ENCODE data around the gene RABGAP1L. TPM values are rescaled to one million over a fixed set of nuclear protein-coding genes. Genes with fewer than 3 reads are reported as not detected.
"Not testable (repeated sequence)": the region's sequence is repeated elsewhere in the genome, so short reads cannot be mapped to it uniquely, and the experiment has no call there.

RABGAP1L gene
- total RNA-seq, 2 donors from 2014 or later: 51.4 to 124 TPM

DNA sequence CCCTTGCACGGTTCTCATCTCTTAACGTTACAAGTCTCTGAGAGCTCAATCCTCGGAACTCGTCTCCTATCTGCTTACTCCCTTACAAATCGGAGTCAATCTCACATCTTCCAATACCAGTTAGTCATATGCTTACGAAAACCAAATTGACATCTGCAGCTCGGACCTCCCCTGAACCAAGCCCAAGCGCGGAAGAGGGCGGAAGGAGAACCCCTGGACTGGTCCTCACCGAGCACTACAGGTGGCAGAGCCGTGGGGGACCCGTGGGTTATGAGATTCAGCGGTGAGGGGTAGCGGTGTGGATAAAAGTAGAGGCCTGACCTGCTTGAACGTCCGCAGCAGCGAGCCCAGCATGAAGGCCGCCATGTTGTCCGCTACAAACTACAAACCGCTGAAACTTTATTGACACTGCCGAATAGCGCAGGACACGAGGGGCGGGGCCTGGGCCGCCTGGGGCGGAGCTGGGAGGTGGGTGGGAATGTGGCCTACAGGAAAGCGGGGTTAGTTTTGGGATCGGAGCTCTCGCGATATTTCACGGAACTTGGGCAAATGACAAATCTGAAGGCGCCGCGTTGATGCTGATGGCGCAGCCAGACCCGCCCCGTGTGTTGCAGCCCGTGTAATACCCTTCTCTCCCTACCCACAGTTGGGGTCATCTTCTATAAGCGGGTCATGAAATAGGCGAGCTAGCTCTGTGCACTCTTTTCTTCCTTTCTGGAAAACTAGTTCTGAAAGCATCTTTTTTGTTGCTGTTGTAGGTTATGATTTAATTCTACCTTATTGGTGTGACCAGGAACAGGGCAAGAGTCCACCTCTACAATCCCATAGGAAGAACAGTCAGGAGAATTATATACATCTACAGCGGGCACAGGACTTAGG is 864.0 kb downstream of the RABGAP1L start, which contains the start of gene MRPS14:
Gene MRPS14 (minus strand): TSS at position 383 of the 879 bp plus-strand sequence. CDS start 17 bp downstream, at position 366.
- peak; percentile 53 to 85 (median 84) for TF ChIP-seq POLR2A (IDR thresholded peaks at IDR 0.05)
- TF ChIP-seq, protein P1, sequence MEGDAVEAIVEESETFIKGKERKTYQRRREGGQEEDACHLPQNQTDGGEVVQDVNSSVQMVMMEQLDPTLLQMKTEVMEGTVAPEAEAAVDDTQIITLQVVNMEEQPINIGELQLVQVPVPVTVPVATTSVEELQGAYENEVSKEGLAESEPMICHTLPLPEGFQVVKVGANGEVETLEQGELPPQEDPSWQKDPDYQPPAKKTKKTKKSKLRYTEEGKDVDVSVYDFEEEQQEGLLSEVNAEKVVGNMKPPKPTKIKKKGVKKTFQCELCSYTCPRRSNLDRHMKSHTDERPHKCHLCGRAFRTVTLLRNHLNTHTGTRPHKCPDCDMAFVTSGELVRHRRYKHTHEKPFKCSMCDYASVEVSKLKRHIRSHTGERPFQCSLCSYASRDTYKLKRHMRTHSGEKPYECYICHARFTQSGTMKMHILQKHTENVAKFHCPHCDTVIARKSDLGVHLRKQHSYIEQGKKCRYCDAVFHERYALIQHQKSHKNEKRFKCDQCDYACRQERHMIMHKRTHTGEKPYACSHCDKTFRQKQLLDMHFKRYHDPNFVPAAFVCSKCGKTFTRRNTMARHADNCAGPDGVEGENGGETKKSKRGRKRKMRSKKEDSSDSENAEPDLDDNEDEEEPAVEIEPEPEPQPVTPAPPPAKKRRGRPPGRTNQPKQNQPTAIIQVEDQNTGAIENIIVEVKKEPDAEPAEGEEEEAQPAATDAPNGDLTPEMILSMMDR (IDR thresholded peaks at IDR 0.05): no peak
- peak within 1 kb of the TSS; percentile 77 to 99 for H3K4me3 ChIP-seq
- peak; percentile 99 for ATAC-seq
- peak; percentile 98 for DNase-seq
- no peaks in the 10 kb centered on the region for H3K9me3 ChIP-seq
- WGBS, 2 donors: 3 to 4% methylated on average over 33 to 42 of the region's 42 CpGs
- intact Hi-C loops (cut with DNase I): no loop called here
- H3K36me3 ChIP-seq (replicated peaks in 1 of 2; ENCODE audit: insufficient read depth in 1 of 2, low read depth in 2 of 2): peaks cover 0 to 5% of the 10 kb centered on the region in 2 donors
- H3K27me3 ChIP-seq: no peaks in the 10 kb centered on the region
- H3K27ac ChIP-seq: peak within 1 kb of the TSS; percentile 62 to 88 (median 82)
- peaks cover 12% of the 10 kb centered on the region for H3K4me1 ChIP-seq

DNA sequence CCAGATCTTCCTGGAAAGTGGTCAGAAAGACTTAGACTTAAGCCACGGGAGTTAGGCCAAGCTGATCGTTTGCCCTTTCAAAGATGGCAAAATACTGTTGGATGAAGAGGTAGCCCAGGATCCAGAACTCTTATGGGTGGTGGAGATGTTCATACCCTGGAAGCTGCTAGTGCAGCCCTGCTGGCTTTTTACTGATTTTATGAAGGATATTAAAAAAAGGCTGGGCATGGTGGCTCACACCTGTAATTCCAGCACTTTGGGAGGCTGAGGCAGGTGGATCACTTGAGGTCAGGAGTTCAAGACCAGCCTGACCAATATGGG is 864.6 kb downstream of the RABGAP1L start:
- H3K9me3 ChIP-seq; intact Hi-C loops (cut with DNase I); H3K27me3 ChIP-seq; DNase-seq; ATAC-seq; H3K36me3 ChIP-seq (replicated peaks in 1 of 2; ENCODE audit: insufficient read depth in 1 of 2, low read depth in 2 of 2); H3K4me3 ChIP-seq: not testable (repeated sequence)
- Histone ChIP-seq H3K27ac (peak overlapping the region; percentile 62 to 88 (median 82)), H3K4me1 (peaks cover 13% of the 10 kb centered on the region)
- 82 to 92% methylated on average over 2 of the region's 2 CpGs for WGBS, 2 donors

DNA sequence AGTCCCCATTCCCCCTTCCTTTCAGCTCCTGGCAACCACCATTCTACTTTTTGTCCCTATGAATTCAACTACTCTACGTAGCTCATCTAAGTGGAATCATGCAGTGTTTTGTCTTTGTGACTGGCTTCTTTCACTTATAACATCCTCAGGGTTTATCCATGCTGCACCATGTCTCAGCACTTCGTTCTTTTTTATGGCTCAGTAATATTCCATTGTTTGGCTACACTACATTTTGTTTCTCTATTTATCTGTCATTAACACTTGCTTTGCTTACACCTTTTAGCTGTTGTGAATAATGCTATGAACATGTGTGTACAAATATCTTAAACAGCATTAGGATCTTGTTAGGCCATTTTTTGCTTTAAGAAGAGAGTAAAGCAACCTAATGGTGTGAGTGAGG is 865.5 kb downstream of the RABGAP1L start:
- no peak for TF ChIP-seq POLR2A (IDR thresholded peaks at IDR 0.05)
- TF ChIP-seq, protein P1 (IDR thresholded peaks at IDR 0.05): no peak
- no peak for ATAC-seq

DNA sequence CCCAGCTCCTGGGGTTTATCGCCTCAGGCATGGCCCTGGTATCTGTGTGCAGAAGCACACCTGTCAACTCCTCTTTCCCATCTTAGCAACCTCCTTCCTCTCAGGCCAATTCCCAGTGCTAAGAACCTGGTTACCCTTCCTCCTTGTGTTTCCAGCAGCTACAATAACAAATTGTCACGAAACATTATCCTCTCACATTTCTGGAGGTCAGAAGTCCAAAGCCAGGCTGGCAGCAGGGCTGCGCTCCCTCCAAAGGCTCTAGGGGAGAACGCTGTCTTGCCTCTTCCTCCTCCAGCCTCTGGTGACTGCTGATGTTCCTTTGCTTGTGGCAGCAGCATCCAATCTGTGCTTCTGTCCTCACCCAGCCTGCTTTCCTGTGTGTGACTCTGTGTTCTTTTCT is 874.6 kb downstream of the RABGAP1L start:
- WGBS, 2 donors: 69 to 72% methylated on average over 4 of the region's 4 CpGs
- ATAC-seq (no peak), DNase-seq (no peak)
- no peak overlapping the region for H3K4me3 ChIP-seq
- H3K27ac ChIP-seq: no peak overlapping the region
- no peaks in the 10 kb centered on the region for H3K27me3 ChIP-seq
- H3K9me3 ChIP-seq: no peaks in the 10 kb centered on the region
- no peaks in the 10 kb centered on the region for H3K36me3 ChIP-seq (replicated peaks in 1 of 2; ENCODE audit: insufficient read depth in 1 of 2, low read depth in 2 of 2)
- intact Hi-C loops (cut with DNase I): no loop called here
- TF ChIP-seq, protein P1 (IDR thresholded peaks at IDR 0.05): no peak
- H3K4me1 ChIP-seq: peaks cover 7% of the 10 kb centered on the region

More for the DNA sequence above, 865.5 kb downstream of the RABGAP1L start:
- H3K9me3 ChIP-seq: no peaks in the 10 kb centered on the region
- peaks cover 21% of the 10 kb centered on the region for H3K4me1 ChIP-seq
- H3K36me3 ChIP-seq (replicated peaks in 1 of 2; ENCODE audit: insufficient read depth in 1 of 2, low read depth in 2 of 2): no peaks in the 10 kb centered on the region
- WGBS, 2 donors: 91% methylated on average over 2 of the region's 2 CpGs
- no peak for DNase-seq
- intact Hi-C loops (cut with DNase I): no loop called here
- H3K27ac ChIP-seq: no peak overlapping the region
- no peak overlapping the region for H3K4me3 ChIP-seq
- no peaks in the 10 kb centered on the region for H3K27me3 ChIP-seq

DNA sequence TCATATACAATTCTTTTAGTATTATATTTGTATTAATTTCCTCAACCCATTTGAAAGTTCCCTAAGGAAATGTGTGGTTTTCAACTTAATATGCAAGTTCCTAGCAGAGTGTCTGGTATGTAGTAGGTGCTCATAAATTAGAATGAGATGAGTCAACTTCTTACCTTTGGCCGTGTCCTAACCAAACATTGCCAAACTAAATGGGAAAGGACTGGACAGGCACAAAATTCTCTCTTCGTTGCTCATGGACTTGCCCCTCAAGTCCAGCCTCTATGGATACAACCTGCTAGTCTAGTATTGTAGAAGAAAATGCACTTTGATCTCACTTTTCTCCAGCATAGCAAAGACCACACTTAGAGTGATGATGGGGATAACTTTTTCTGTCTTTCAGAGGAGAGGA is 875.5 kb downstream of the RABGAP1L start:
- intact Hi-C loops (cut with DNase I): loop anchor here (5.0 kb wide), 1 partner anchor 83 kb away; no protein-coding TSS in a partner anchor
- Histone ChIP-seq H3K9me3 (no peaks in the 10 kb centered on the region), H3K27me3 (no peaks in the 10 kb centered on the region), H3K4me1 (no peaks in the 10 kb centered on the region), H3K4me3 (no peak overlapping the region), H3K27ac (no peak overlapping the region), H3K36me3 (replicated peaks in 1 of 2; ENCODE audit: insufficient read depth in 1 of 2, low read depth in 2 of 2) (no peaks in the 10 kb centered on the region)
- DNase-seq (no peak), ATAC-seq (no peak)
- TF ChIP-seq, protein P1 (IDR thresholded peaks at IDR 0.05): no peak
- no peak for TF ChIP-seq POLR2A (IDR thresholded peaks at IDR 0.05)
- 41 to 68% methylated on average over 2 of the region's 2 CpGs for WGBS, 2 donors

All from body of pancreas (tissue), 4 donors.